Right ventricle myocardium inferior (tissue), 1 donor: ENCODE results near the gene BGN. TPM values are rescaled to one million over a fixed set of nuclear protein-coding genes. Genes with fewer than 3 reads are reported as not detected.

Experiments
- ATAC-seq: fragments of 200-7000 bp; cut with Tn5 transposase; one replicate; pipeline ENCODE4 v1.9.1; 2020; ENCODE audit warnings: mild to moderate bottlenecking, moderate library complexity
- DNase-seq: peaks from one replicate; pipeline ENCODE4 v3.0.0; 2021; ENCODE audit errors: missing footprints
- intact Hi-C: fragments of 100-400 bp; cut with DNase I; formaldehyde crosslinking; loops from one replicate; pipeline ENCODE4 v1.11.0; 2022
- long read RNA-seq: library from polyadenylated mRNA; unstranded; transcript quantifications from one replicate; pipeline ENCODE4 v2.0.0, GENCODE V29; 2021
- total RNA-seq: library from RNA; stranded (reverse); fragmentation: NEBNext Ultra II Directional; extraction: Animal tissue kit (Norgen Biotek cat#: 25700); gene quantifications from one replicate; pipeline ENCODE4 v1.2.1, GENCODE V29; 2021
- donor health status: DM: no; HTN: yes; CAD: no; lungs with severe emphysema.

BGN gene
- 42.2 TPM for total RNA-seq
- long read RNA-seq, transcript BGN-201 (8 exons, 2,402 nt): major isoform, 28 of 36 reads
- long read RNA-seq, partial matches to known transcripts: 5 of 36 reads
- long read RNA-seq, other reads (novel, unspliced or antisense): 3 of 36 reads

- DNase-seq (no peak), ATAC-seq (peak; percentile 63)
- intact Hi-C loops: loop anchor here (1.0 to 2.0 kb wide), 2 partner anchors 23 to 32 kb away; no protein-coding TSS in a partner anchor
Measured at GRCh38 chrX:153494541-153495361, at the start of gene BGN. Gene BGN, plus strand, starts transcription at chrX:153494980. Its CDS starts 9,652 bp downstream, at chrX:153504632.

- intact Hi-C loops: no loop called here
- no peak for ATAC-seq
- DNase-seq: no peak
Measured at GRCh38 chrX:153445106-153445855, 49.5 kb upstream of the BGN start.

GRCh38 chrX:153445856-153446635, 48.7 kb upstream of the BGN start, which contains the start of gene TREX2:
Gene TREX2, minus strand, starts transcription at chrX:153446056. Its CDS starts 626 bp downstream, at chrX:153445430.
- intact Hi-C loops: no loop called here
- no peak for ATAC-seq
- DNase-seq: no peak

- no peak for ATAC-seq
- intact Hi-C loops: no loop called here
Measured at GRCh38 chrX:153446636-153446936, 48.2 kb upstream of the BGN start.

GRCh38 chrX:153446950-153447580, 47.7 kb upstream of the BGN start:
- ATAC-seq (no peak), DNase-seq (no peak)
- intact Hi-C loops: no loop called here

More at GRCh38 chrX:153446636-153446936, 48.2 kb upstream of the BGN start:
- DNase-seq: no peak

- intact Hi-C loops: no loop called here
- ATAC-seq (no peak), DNase-seq (no peak)
Measured at GRCh38 chrX:153447581-153447960, 47.2 kb upstream of the BGN start.

GRCh38 chrX:153448556-153449367, 46.0 kb upstream of the BGN start:
- no peak for DNase-seq
- intact Hi-C loops: no loop called here
- no peak for ATAC-seq

- intact Hi-C loops: no loop called here
- no peak for ATAC-seq
- DNase-seq: no peak
Measured at GRCh38 chrX:153449368-153450113, 45.2 kb upstream of the BGN start.

- ATAC-seq (no peak), DNase-seq (no peak)
- intact Hi-C loops: no loop called here
Measured at GRCh38 chrX:153450114-153450948, 44.4 kb upstream of the BGN start.

- no peak for ATAC-seq
- intact Hi-C loops: no loop called here
- DNase-seq: no peak
Measured at GRCh38 chrX:153450949-153451277, 43.9 kb upstream of the BGN start.

- no peak for DNase-seq
- intact Hi-C loops: no loop called here
- ATAC-seq: no peak
Measured at GRCh38 chrX:153454901-153455550, 39.8 kb upstream of the BGN start.

- intact Hi-C loops: no loop called here
- DNase-seq (no peak), ATAC-seq (no peak)
Measured at GRCh38 chrX:153455571-153455970, 39.2 kb upstream of the BGN start.

GRCh38 chrX:153456161-153456560, 38.6 kb upstream of the BGN start:
- ATAC-seq: peak; percentile 76
- intact Hi-C loops: no loop called here
- no peak for DNase-seq

- no peak for DNase-seq
- intact Hi-C loops: no loop called here
- ATAC-seq: no peak
Measured at GRCh38 chrX:153456704-153457103, 38.1 kb upstream of the BGN start.

- intact Hi-C loops: no loop called here
- DNase-seq (no peak), ATAC-seq (no peak)
Measured at GRCh38 chrX:153457136-153457825, 37.5 kb upstream of the BGN start.
